ENCODE measurements around the gene TNK2.

- TF ChIP-seq CTCF (IDR thresholded peaks at IDR 0.05) (no peak), POLR2A (IDR thresholded peaks at IDR 0.05) (no peak)
These were observed 5.0 kb upstream of the TNK2 start for GRCh38 chr3:195913382-195913781.

All from adrenal gland (tissue), 5 donors.